ENCODE results near the gene PI4KA. TPM values are rescaled to one million over a fixed set of nuclear protein-coding genes. Genes with fewer than 3 reads are reported as not detected.

The PI4KA gene
- 100 to 1,000 TPM in 1 of 2 donors, 10 to 100 TPM in 1; 74.2 to 115 TPM for total RNA-seq

DNA sequence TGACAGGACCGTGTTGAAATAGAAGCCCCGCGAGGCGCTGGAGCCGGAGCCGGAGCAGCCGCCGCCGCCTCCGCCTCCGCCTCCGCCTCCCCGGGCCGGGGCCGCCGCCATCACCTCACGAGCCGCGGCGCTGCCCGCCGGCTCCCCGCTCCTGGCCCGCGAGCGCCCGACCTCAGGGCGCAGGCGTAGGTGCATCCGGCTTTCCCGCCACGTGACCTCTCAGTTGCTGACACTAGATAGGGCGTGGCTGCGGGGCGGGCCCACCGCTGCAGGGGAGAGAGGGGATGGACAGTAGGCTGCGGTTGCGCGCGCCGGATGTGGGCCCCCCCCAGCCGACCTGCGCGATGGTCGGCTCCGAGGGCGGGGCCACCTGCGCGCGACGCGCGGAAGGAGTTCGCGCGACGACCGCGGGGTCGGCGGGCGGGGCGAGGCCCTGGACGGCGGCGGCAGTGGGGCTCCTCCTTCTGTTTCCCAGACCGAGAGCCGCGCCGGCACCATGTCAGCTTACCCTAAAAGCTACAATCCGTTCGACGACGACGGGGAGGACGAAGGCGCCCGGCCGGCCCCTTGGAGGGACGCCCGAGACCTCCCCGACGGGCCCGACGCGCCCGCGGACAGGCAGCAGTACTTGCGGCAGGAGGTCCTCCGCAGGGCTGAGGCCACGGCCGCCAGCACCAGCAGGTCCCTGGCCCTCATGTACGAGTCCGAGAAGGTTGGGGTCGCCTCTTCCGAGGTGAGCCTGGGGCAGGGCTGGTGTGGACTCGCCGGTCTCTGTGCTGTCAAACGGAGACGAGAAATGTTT is at the start of gene PI4KA, which contains the start of gene SNAP29:
PI4KA (minus strand) TSS at position 197 of the 802 bp plus-strand sequence; CDS start at position 111, 86 bp downstream.
SNAP29 (plus strand) TSS at position 393 of the 802 bp plus-strand sequence; CDS start at position 497, 104 bp downstream.
- peaks cover 15% of the 10 kb centered on the region for H3K4me1 ChIP-seq (replicated peaks)
- H3K9me3 ChIP-seq: no peaks in the 10 kb centered on the region
- TF ChIP-seq POLR2A (IDR thresholded peaks at IDR 0.05) (peak; percentile 69), POLR2AphosphoS5 (IDR thresholded peaks at IDR 0.05) (peak; percentile 96)
- TF ChIP-seq, protein P1, sequence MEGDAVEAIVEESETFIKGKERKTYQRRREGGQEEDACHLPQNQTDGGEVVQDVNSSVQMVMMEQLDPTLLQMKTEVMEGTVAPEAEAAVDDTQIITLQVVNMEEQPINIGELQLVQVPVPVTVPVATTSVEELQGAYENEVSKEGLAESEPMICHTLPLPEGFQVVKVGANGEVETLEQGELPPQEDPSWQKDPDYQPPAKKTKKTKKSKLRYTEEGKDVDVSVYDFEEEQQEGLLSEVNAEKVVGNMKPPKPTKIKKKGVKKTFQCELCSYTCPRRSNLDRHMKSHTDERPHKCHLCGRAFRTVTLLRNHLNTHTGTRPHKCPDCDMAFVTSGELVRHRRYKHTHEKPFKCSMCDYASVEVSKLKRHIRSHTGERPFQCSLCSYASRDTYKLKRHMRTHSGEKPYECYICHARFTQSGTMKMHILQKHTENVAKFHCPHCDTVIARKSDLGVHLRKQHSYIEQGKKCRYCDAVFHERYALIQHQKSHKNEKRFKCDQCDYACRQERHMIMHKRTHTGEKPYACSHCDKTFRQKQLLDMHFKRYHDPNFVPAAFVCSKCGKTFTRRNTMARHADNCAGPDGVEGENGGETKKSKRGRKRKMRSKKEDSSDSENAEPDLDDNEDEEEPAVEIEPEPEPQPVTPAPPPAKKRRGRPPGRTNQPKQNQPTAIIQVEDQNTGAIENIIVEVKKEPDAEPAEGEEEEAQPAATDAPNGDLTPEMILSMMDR (IDR thresholded peaks at IDR 0.05): peak in 2 of 4 experiments; percentile 51 to 54
- DNase-seq (ENCODE audit: low spot score): peak; percentile 98
- peak within 1 kb of the TSS; percentile 88 to 90 for H3K27ac ChIP-seq
- peak within 1 kb of the TSS; percentile 87 to 95 for H3K4me3 ChIP-seq
- no peaks in the 10 kb centered on the region for H3K36me3 ChIP-seq
- under 1% methylated on average over 66 of the region's 100 CpGs for WGBS
- intact Hi-C loops (cut with DNase I): loop anchor here (5.0 kb wide), 1 partner anchor 58 kb away; the partner anchor contains the start of gene CRKL
- H3K27me3 ChIP-seq (replicated peaks; ENCODE audit: insufficient read depth): no peaks in the 10 kb centered on the region

DNA sequence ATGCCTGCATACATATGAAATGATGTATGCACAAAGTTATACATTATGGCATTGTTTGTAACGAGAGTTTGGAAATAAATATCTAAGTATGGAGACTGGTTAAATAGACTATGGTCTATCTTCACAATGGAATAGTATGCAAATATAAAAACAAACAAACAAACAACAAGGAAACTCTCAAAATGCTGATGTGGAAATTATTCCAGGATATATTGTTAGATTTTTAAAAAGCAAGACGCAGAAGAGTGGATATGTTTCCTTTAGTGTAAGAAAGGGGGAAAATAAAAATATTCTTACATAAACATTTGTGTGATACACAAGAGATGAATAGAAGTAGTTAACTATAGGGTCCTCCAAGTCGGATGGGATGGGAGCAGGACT is 47.8 kb upstream of the PI4KA start:
- Histone ChIP-seq H3K27me3 (replicated peaks; ENCODE audit: insufficient read depth) (no peaks in the 10 kb centered on the region), H3K27ac (no peak overlapping the region), H3K4me3 (no peak overlapping the region), H3K36me3 (no peaks in the 10 kb centered on the region), H3K9me3 (no peaks in the 10 kb centered on the region), H3K4me1 (replicated peaks) (no peaks in the 10 kb centered on the region)
- intact Hi-C loops (cut with DNase I): loop anchor here (10.0 kb wide), 1 partner anchor 48 kb away; no protein-coding TSS in a partner anchor
- TF ChIP-seq, protein P1 (IDR thresholded peaks at IDR 0.05): no peak
- TF ChIP-seq POLR2A (IDR thresholded peaks at IDR 0.05): no peak
- 75% methylated on average over 3 of the region's 3 CpGs for WGBS
- no peak for DNase-seq (ENCODE audit: low spot score)

DNA sequence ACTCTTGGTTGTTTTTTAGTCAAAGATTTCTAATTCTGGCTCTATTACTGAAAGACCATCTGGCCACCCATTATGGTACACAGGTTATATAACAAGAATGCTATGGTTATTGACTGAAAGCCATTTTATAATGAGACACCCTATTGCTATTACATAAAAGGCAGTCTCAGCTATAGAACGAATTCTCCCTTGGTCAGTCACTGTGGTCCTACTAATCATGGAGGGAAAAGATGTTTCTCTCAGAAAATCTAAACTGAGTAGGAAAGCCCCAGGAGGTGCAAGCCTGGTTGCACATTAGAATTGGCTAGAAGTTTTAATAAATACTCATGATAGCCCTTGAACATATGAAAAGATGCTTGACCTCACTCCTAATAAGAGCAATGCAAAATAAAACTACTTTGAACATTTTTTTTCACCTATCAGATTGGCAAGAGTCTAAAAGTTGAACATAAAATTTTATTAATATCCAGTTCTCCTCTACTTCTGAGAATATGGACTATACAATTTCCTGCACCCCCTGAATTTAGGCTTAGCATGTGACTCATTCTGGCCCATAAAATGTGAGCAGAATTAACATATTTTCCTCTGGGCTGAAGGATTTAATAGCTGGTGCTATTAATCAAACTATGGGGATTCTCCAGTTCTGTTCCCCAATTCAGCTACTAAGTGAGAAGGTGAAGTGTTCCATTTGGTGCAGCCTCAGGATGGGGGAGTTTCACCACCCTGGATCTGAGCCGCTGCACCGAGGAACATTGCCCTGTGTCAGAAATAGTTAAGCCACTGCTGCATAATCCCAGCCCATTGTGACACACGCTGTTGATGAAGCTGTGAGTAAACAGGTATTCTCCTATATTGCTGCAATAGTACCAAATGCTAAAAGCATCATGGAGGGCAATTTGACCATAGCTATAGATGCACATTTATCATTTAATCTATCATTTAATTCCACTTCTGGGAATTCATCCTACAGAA is 47.1 kb upstream of the PI4KA start:
- no peaks in the 10 kb centered on the region for H3K9me3 ChIP-seq
- intact Hi-C loops (cut with DNase I): loop anchor here (10.0 kb wide), 1 partner anchor 49 kb away; no protein-coding TSS in a partner anchor
- no peak for DNase-seq (ENCODE audit: low spot score)
- H3K27me3 ChIP-seq (replicated peaks; ENCODE audit: insufficient read depth): no peaks in the 10 kb centered on the region
- 57% methylated on average over 4 of the region's 4 CpGs for WGBS
- H3K27ac ChIP-seq: no peak overlapping the region
- H3K4me3 ChIP-seq: no peak overlapping the region
- no peaks in the 10 kb centered on the region for H3K4me1 ChIP-seq (replicated peaks)
- TF ChIP-seq, protein P1 (IDR thresholded peaks at IDR 0.05): no peak
- TF ChIP-seq POLR2A (IDR thresholded peaks at IDR 0.05) (no peak), POLR2AphosphoS5 (IDR thresholded peaks at IDR 0.05) (no peak)
- H3K36me3 ChIP-seq: no peaks in the 10 kb centered on the region

DNA sequence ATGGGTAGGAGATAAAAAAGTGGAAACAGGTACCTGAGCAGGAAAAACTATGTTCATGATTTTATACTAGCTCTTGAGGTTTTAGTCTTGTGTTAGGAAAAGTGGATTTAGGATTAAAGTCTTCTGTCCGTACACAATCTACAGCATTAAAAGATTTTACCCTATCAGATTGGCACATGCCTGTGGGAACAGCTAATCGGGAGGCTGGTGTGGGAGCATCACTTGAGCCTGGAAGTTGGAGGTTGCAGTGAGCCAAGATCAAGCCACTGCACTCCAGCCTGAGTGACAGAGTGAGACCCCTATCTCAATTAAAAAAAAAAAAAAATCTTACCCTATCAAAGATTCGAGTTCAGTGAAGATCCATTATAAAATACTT is 46.4 kb upstream of the PI4KA start:
- WGBS: 40% methylated on average over 3 of the region's 3 CpGs
- Histone ChIP-seq H3K27ac (no peak overlapping the region), H3K4me3 (no peak overlapping the region), H3K9me3 (no peaks in the 10 kb centered on the region), H3K4me1 (replicated peaks) (no peaks in the 10 kb centered on the region), H3K36me3 (no peaks in the 10 kb centered on the region), H3K27me3 (replicated peaks; ENCODE audit: insufficient read depth) (no peaks in the 10 kb centered on the region)
- no peak for TF ChIP-seq POLR2A (IDR thresholded peaks at IDR 0.05)
- no peak for TF ChIP-seq POLR2AphosphoS5 (IDR thresholded peaks at IDR 0.05)
- TF ChIP-seq, protein P1 (IDR thresholded peaks at IDR 0.05): no peak
- intact Hi-C loops (cut with DNase I): loop anchor here (10.0 kb wide), 1 partner anchor 50 kb away; no protein-coding TSS in a partner anchor
- no peak for DNase-seq (ENCODE audit: low spot score)

All from prostate gland (tissue), 2 donors.